GM06990 (cell line): Measurements from ENCODE around the gene ANO8.

ENCODE experiments used
- DNase-seq: peaks from one replicate; pipeline ENCODE4 v3.0.0-alpha.2; 2011; ENCODE audit not compliant: insufficient read length; ENCODE audit errors: extremely low read depth
- H3K27me3 ChIP-seq: replicated peaks from 2 replicates; pipeline ENCODE4 v1.6.0; 2011; ENCODE audit warnings: low read length; ENCODE audit not compliant: control insufficient read depth, insufficient read depth
- H3K36me3 ChIP-seq: 2 replicates; pipeline ENCODE4 v1.5.1; 2011; ENCODE audit warnings: low read length; ENCODE audit not compliant: control insufficient read depth, insufficient read depth
- H3K4me3 ChIP-seq: replicated peaks from 2 replicates; pipeline ENCODE4 v1.5.1; 2011; ENCODE audit warnings: low read depth, mild to moderate bottlenecking, control low read depth, low read length
- CTCF ChIP-seq: IDR thresholded peaks from 2 replicates; pipeline ENCODE4 v1.5.1; 2011; ENCODE audit warnings: low read length, control low read depth, mild to moderate bottlenecking, inconsistent platforms; ENCODE audit not compliant: insufficient read depth, poor library complexity, severe bottlenecking

The ANO8 gene

GRCh38 chr19:17292301-17293074 is 42.2 kb downstream of the ANO8 start:
- peak overlapping the region; percentile 71 for H3K4me3 ChIP-seq
- no peaks in the 10 kb centered on the region for H3K27me3 ChIP-seq
- DNase-seq, result peak; percentile 82
- TF ChIP-seq CTCF, result peak; percentile 81
- no peaks in the 10 kb centered on the region for H3K36me3 ChIP-seq

GRCh38 chr19:17289489-17289888 is 45.2 kb downstream of the ANO8 start:
- DNase-seq, result peak; percentile 69
- no peak overlapping the region for H3K4me3 ChIP-seq
- no peak for TF ChIP-seq CTCF
- H3K27me3 ChIP-seq, result no peaks in the 10 kb centered on the region
- H3K36me3 ChIP-seq, result peaks cover 5% of the 10 kb centered on the region

GRCh38 chr19:17286752-17287151 is 47.9 kb downstream of the ANO8 start:
- Histone ChIP-seq H3K27me3 (no peaks in the 10 kb centered on the region), H3K36me3 (peaks cover 11% of the 10 kb centered on the region), H3K4me3 (no peak overlapping the region)
- DNase-seq, result no peak
- TF ChIP-seq CTCF, result no peak

GRCh38 chr19:17286263-17286662 is 48.4 kb downstream of the ANO8 start:
- no peak overlapping the region for H3K4me3 ChIP-seq
- DNase-seq, result no peak
- H3K27me3 ChIP-seq, result no peaks in the 10 kb centered on the region
- peaks cover 11% of the 10 kb centered on the region for H3K36me3 ChIP-seq
- TF ChIP-seq CTCF, result no peak

- no peak for TF ChIP-seq CTCF
- DNase-seq, result no peak
- peaks cover 11% of the 10 kb centered on the region for H3K36me3 ChIP-seq
- no peaks in the 10 kb centered on the region for H3K27me3 ChIP-seq
- no peak overlapping the region for H3K4me3 ChIP-seq
Measured at GRCh38 chr19:17285415-17286135, 49.1 kb downstream of the ANO8 start.
